Right forelimb (tissue), 1 donor: ENCODE results near the gene SERBP1.
"Not testable (repeated sequence)": the region's sequence is repeated elsewhere in the genome, so short reads cannot be mapped to it uniquely, and the experiment has no call there.

Source experiments
- DNase-seq: peaks from one replicate; pipeline ENCODE4 v3.0.0-alpha.2; 2018

The SERBP1 gene

DNA sequence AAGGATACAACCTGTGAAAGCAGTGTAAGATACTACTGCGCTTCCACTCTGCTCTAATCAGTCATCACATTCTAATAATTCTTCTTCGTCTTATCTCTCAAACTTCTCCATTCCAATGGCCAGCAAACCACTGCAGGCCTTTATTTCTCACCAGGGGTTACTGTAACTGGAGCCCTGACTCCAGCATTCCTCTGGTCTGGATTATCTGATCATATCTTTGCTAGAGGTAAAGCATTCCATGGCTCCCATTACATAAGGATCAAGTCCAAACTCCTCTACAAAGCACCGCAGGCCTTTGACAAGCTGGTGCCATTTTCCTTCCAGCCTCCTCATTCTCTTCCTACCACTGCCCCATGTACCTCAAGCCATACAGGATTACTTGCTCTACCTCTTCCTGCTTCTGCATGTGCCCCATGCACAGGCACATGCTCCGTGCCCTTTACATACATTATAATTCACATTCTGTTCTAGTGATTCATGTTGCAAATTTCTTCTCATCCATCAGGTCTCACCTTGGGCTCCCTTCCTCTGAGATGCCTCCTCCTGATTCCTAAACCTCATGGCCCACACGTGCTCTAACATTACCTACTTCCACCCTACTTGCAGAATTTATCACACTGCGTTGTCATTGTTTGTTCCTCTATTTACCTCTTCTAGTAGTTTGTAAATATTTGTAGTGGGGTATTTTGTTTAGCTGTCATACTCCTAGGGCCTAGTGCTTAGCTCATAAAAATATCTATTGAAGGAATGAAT lies 9.3 kb upstream of the SERBP1 start:
- no peak for DNase-seq

DNA sequence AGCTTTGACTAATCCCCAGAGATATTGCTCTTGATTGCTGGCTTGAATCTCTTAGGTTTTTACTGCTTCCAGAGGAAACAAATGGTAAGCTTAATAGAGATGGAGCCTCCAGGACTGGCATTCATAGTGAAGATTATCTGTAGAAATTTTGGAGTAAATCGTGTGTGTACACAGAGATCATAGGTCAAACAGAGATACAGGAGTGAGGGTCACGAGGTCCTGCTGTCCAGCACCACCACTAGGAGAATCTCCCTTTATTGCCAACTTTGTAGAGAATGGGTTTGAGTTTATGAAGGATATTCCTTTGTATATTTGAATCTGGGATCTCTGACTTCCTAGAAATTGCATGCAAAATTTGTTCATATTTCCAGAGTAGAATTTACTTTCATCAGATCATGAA lies 7.8 kb upstream of the SERBP1 start:
- DNase-seq: no peak

DNA sequence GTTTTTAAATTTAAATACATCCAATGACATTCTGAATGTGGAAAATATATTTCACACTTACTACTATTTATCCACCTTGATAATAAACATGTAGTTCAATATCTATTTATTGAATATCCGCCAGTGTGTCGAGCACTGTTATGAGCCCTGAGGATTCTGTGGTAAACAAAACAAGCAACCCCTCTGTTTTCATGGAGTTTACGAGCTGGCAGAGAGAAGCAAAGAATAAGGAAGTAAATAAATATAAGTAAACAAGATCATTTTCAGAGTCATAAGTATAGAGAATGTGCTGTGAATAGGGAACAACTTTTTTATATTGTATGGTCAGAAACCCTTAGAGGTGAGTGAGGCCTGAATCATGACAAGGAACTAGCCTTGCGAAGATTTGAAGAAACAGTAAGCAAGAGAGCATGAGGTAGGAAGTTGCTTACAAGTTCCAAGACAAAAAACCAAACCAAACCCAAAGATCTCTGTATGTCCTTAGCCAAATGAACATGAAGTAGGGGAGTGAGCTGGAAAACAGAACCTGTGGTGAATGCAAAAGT lies 6.4 kb upstream of the SERBP1 start:
- no peak for DNase-seq

DNA sequence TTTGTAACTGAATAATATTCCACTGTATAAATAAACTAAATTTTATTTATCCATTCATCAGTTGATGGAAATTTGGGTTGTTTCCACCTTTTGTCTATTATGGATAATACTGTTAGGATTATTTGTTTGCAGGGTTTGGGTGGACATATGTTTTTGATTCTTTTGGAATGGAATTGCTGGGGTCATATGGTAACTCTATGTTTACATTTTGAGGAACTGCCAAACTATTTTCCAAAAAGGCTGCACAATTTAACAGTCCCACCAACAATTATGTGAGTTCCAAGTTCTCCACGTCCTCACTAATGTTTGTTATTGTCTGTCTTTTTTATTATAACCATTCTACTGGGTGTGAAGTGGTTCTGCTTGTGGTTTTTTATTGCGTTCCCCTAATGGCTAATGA lies 4.3 kb upstream of the SERBP1 start:
- no peak for DNase-seq

DNA sequence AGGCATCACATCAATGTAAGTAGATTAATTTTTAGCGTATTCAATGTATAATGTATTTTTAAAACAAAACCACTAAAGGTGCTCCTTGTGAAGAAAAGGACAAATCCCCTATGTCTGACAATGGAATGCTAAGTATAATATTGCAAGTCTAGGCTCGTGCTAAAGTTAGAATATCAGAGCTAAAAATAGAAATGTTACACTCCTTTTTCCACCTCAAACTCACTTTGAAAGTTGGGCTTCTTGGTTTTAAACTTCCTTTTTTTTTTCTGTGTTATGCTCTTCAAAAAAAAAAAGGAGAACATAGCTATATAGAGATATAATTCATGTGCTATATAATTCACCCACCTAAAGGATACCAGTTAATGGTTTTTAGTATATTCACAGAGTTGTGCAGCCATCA lies 3.6 kb upstream of the SERBP1 start:
- DNase-seq: no peak

DNA sequence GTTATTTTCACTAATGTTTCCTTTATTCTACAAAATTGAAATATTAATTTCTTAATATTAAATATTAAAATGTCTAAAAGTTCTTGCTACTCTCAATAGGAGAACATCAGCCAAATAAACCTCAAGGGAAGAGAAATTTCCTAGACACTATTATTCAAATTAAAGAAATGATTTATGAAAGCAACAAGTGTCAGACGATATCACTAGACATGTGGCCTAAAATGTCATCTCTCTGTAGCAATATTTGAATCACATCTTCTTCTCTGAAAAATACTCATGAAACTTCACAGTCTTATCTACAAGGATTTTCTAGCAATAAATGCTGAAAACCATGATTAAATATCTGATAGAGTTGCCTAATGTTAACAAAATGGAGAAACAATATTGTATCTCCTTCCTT lies 2.5 kb upstream of the SERBP1 start:
- no peak for DNase-seq

DNA sequence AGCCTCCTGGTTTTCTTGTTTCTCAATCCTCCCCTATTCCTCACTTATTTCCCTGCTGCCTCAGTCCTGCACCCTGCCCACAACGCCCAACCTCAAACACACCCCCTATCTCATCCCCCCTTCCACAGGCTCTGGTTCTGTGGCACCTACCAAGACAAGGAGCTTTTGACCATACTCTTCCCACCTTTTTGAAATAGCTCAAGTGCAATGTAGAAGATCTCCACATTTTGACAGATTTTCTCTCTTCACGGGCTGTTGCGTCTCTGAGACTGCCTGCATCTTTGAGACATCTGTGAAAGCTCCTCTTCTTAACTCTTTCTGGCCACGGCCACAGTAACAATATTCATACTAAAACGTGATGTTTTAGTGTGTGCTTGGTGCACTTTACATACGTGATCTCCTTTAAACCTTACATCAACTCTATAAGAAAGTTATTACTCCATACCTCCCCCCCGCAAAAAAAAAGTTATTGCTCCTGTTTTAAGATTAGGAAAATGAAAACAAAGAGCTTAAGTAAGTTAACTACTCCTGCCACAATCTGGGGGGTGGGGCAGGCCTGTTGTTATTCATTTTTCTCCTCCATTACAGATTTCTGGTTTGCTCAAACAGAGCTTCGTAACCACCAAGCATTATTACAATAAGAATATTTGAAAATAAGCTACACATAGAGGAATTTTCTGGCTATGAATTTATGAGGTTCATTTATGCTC lies 1.8 kb upstream of the SERBP1 start:
- DNase-seq: no peak

DNA sequence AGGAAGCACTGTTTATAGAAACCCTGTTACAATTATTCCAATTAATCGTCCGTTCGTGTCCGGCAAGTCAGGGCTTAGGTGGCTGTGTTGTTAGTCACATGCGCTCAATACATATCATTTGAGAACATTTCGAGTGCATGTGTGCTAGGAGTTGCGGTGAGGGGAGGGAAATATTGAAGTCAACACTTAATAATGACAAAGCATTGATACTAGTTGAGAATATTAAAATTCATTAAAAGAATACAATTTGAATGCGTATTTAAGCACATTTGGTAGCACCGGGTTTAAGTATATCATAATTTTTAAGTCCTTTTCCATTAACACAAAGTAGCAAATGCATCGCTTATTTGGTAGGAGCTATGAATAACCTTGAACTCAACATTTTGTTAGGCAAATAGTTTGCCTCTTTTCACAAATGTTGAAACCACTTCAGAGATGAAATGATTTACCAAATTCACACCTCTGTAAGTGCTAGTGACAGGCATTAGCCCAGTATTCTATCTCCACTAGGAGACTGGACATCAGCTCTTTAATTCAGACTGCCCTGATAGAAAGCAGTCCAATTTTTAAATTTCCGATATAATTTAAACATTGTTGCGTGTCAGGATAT lies 1.1 kb upstream of the SERBP1 start:
- no peak for DNase-seq

DNA sequence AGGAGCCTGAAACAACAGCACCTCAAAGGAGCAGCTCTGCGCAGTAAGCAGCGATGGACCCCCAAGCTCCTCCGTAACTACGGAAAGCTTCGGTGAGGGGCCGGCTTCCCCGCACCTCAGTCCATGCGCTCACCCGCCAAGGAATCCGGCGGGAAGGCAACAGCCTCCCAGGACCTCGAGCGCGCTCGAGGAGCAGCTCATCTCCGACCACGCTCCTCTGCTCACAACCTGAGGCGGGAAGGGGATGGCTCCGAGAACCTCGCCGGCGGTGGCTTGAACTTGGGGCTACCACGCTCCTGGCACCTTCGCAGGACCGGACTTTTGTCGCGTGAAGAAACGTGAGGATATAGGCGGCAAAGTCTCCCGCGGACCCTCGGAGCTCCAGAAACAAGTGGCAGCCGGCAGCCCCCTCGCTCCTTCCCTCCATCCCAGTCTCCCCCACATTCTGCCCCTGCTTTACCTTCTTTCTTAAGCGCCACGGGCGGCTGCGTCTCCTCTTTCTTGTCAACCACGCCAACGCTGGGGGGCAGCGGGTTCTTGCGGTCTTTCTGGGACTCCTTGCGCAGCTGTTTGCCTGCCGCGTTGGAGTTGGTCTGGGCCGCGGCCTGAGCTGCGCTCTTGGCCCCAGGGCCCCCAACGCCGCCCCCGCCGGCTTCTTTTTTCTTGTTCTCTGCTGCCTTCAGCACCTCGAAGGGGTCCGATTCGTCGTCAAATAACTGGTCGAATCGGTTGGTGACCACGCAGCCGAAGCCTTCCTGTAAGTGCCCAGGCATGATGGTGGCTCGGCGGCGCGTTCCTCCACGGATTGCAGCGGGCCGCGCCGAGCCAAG lies 459 bp downstream of the SERBP1 start:
- DNase-seq: peak; percentile 66

DNA sequence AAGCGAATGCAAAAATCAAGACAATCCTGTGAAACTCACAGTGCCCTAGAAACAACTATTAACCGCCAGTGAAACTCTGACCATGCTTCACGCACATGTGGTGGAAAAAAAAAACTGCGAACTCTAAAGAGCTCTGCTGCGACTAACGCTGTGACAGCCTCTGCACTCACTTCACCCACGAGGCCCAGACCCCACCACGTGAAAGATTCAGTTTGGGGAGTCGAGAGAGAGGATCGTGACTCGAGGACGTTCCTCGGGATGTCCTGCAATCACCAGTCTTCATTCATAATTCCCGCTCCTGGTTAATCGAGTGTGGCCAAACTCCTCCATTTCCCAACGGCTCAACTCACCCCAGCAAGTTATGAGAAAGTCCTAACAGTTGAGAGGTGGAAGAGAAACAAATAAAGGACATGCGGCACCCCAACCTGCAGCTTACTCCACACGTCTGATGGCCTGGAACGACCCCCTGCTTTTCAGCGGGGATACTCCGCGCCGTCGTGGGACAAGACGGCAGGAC lies 1.1 kb downstream of the SERBP1 start:
- DNase-seq: peak; percentile 54

DNA sequence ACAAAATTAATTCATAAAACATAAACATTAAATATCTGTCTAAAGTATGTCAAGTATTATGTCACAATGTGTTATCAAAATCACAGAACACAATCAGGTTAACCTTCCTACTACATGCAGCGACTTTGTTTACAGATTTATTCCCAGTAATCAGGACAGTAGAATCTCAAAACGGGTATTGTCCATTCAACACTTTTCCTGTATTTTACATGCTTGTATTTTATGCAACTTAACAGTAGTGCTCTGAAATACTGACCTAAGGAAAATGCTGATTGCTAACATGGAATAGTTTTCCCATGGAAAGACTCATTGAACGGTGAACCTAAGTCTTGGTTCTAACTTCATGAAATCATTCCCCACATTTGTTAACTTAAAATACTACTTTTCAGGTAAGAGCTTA lies 2.3 kb downstream of the SERBP1 start:
- DNase-seq: no peak

DNA sequence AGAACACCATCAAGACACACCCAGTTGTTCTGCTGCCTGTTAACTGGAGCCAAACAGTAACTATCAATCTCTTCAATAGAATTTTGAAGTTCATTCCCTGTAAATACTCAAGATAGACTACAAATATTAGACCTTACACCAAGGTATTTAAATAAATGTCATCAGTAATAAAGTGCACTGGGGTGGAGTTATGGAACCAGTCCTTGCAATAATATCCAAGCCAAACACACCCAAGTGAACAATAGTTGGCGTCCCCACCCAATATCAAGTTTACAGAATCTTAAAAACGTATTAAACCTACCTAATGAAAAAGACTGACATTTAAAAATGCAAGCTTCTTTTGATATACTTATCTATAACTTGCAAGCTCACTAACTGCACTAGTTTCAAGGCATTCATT lies 2.7 kb downstream of the SERBP1 start:
- no peak for DNase-seq

DNA sequence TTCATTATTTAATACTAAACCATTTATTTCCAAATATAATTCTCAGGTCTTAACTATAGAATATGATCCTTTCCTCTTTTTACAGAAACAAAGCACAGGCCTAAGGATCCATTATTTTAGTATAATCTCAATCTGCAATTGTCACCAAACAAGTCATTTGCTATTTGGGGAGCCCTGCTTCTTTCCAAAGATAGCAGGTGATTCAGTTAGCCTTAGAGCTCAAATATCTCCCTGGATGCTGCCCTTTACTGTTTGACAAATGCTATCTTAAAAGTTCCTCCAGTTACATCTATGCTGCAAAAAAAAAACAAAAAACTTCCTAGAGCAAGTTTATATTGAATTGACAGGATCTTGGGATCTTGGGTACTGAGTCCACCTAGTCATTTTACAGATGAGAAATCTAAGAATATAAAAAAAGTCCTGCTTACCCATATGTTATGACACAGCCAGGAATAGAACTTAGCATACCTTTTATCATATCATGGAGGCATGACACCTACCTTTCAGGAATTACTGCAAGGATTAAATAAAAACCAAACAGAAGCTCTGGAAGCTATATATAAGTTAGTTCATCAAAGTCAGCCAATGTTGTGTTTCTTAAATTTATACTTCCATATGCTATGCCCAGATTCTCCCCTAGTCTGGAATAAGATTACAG lies 9.2 kb downstream of the SERBP1 start:
- no peak for DNase-seq

DNA sequence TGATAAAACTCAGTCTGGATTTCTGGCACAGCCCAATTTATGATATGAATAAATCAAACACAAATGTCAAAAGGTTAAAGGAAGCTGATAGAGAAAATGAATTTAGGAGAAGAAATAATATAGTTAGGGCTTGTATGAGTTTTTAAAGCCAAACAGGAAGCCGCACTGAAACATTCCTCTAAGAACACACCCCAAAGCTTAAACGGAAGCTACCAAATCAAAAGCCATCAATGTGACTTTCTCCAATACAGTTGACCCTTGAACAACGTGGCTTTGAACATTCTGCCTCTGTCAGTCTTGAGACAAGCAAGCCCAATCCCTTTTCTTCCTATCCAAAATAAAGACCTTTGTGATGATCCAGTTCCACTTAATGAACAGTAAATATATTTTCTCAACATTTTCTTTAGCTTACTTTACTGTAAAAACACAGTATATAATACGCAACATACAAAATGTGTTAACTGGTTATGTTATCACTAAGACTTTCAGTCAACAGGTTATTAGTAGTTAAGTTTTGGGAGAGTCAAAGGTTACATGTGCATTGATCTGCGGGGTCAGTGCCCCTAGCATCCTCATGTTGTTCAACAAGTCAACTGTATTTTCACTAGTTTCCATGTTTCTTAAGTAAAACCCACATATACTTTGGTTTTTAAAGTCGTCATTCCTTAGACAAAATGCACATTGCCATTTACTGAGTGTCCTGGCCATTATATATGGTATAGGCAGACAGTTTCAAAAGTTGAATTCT lies 11.2 kb downstream of the SERBP1 start:
- DNase-seq: no peak

DNA sequence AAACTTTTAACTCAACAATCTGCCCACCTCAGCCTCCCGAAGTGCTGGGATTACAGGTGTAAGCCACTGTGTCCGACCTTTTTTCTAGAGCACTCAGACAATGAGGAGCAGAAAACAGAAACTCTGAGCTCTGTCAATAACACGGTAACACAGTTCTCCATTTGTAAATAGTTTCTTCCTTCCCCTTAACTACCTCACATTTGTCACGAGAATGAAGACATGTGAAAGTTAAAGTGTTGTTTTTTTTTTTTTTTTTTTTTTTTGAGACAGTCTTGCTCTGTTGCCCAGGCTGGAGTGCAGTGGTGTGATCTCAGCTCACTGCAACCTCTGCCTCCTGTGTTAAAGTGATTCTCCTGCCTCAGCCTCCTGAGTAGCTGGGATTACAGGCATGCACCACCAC lies 12.5 kb downstream of the SERBP1 start:
- not testable (repeated sequence) for DNase-seq

DNA sequence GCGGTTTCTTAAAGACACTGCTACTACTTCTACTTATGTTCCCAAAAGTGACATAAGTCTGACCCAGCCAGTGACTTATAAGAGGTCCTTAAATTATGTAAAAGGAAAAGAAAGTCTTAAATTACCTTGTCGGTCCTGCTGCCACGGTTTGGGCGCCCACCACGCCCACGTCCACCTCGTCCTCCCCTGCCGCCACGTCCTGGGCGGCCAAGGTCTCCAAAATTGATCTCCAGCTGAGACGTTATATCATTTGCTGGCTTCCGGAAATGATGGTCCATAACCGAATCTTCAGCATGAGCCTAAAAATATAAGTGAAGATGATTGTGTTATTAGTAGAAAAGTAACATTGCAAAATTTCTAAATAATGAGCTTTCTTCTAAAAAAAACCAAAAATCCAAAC lies 15.2 kb downstream of the SERBP1 start:
- no peak for DNase-seq

DNA sequence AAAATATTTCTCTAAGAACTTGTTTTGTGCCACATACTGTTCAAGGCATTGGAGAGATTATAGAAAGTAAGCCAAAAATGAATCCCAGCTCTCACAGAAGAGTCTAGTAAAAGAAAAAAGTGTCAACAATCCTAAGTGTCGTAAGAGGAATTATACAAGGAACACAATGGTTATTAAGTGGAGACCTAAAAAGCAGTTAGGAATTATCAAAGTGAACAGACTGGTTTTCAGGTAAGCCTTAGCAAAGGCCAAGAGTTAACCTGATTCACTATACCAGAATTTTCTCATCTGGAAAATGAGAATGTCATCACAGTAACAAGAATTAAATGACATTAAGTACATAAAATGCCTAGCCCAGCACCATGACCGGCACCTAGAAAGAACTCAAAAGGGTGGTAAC lies 15.6 kb downstream of the SERBP1 start:
- no peak for DNase-seq

DNA sequence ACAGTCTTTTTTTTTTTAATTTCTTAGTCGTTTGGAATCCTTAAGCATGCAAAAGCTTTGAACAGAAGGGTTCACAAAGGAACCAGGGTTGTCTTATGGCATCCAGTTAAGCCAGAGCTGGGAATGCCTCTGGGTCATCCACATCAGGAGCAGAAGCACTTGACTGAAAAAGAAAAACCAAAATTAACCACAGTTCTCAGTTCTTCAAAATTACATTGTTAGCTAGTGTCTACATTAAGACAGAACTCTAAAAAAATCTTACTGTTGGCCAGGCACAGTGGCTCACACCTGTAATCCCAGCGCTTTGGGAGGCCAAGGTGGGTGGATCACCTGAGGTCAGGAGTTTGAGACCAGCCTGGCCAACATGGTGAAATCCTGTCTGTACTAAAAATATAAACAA lies 17.1 kb downstream of the SERBP1 start:
- DNase-seq: not testable (repeated sequence)

DNA sequence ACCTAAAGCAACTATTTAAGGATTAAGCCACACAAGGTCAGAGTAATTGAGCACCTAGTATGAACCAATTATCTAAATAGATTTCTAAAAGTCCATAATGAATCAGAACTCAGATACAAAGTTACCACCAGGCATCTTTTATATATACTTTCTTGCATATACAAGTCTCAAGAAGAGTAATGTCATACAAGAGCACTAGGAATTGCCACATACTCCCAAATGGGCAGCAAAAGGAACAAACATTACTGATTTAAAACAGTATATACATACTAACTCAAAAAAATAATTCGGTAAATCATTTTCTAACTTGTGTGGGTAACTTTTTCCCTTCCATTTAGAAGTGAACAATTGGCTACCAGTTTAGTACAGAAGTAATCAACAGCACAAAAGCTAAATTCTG lies 22.1 kb downstream of the SERBP1 start:
- no peak for DNase-seq

DNA sequence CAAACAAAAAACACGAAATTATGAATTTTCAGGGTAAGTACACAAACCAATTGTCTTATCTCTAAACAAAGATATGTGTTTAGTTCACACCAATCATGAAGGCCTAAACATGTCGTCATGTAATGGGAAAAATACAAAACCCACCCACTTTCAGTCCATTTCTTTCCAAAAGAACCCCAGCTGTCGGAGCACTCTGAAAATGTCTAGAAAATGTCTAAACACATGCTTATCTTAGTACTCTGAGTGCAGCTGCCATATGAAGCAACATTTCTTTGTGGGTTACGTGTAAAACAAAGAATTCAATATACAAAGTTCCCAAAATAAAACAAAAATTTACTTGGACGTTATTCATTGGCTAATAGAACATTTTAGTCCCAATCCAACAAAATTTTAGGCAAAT lies 22.7 kb downstream of the SERBP1 start:
- no peak for DNase-seq

DNA sequence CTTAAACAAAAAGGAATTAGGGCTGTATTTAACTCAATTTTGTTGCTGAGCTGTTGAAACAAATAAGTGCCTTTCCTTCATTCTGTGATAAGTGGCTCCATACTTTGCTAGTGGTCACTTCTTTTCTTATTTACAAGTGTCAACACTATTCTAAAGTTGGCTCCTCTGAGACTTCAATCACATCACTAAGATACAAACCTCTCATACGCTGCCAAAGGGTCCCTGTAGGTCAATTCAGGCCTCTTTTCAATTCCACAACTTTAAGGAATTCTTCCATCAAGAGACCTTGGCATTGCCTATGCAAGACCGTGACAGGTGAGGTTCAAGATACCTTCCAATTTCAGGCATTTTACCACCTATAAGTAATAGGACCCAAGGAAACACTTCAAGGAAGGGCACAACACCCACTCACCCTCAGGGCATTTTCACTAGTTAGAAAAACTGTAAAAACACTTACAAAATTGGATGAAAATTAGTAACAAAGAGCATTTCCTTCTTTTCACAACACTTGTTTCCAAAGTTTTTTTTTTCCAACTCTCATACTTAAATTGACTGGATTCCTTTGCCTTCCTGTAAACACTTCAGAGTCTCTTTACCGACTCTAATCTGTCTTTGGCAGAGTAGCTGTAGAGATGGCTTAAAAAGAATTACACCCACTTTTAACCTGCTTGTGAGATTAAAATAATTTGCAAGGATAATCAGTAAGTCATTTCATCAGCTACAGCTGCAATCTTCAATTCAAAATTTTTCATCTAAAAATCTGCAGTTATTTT lies 24.5 kb downstream of the SERBP1 start:
- no peak for DNase-seq
